Stimulated activated CD4-positive, alpha-beta T cell treated with anti-CD3 and anti-CD28 coated beads, Interleukin-1b, Interleukin-23, amount 100 ng/mL, for 48 hours (primary cell): ENCODE results near the gene PLA2G6.
"Not testable (repeated sequence)": the region's sequence is repeated elsewhere in the genome, so short reads cannot be mapped to it uniquely, and the experiment has no call there.

ENCODE experiments used
- DNase-seq: peaks from one replicate; pipeline ENCODE4 v3.0.0-alpha.2; 2020

PLA2G6 gene

GRCh38 chr22:38080850-38081635 lies 100.6 kb downstream of the PLA2G6 start:
- no peak for DNase-seq

GRCh38 chr22:38080474-38080849 lies 101.2 kb downstream of the PLA2G6 start:
- no peak for DNase-seq

- DNase-seq = no peak
Measured at GRCh38 chr22:38079804-38080203, 101.8 kb downstream of the PLA2G6 start.

GRCh38 chr22:38079208-38079607 lies 102.4 kb downstream of the PLA2G6 start:
- not testable (repeated sequence) for DNase-seq

- DNase-seq = no peak
Measured at GRCh38 chr22:38078046-38078840, 103.4 kb downstream of the PLA2G6 start.

GRCh38 chr22:38077595-38077994 lies 104.0 kb downstream of the PLA2G6 start:
- no peak for DNase-seq

- DNase-seq = no peak
Measured at GRCh38 chr22:38077096-38077495, 104.5 kb downstream of the PLA2G6 start.

- DNase-seq = no peak
Measured at GRCh38 chr22:38075961-38076360, 105.7 kb downstream of the PLA2G6 start.

- DNase-seq = no peak
Measured at GRCh38 chr22:38075105-38075825, 106.4 kb downstream of the PLA2G6 start.

- DNase-seq = no peak
Measured at GRCh38 chr22:38074181-38075104, 107.2 kb downstream of the PLA2G6 start.

GRCh38 chr22:38073150-38074130 lies 108.2 kb downstream of the PLA2G6 start:
- DNase-seq = no peak

- no peak for DNase-seq
Measured at GRCh38 chr22:38072322-38073149, 109.1 kb downstream of the PLA2G6 start.

GRCh38 chr22:38071421-38072321 lies 110.0 kb downstream of the PLA2G6 start:
- no peak for DNase-seq

GRCh38 chr22:38070250-38070921 lies 111.2 kb downstream of the PLA2G6 start:
- DNase-seq = no peak

- DNase-seq = no peak
Measured at GRCh38 chr22:38069372-38070249, 112.0 kb downstream of the PLA2G6 start.

GRCh38 chr22:38068641-38069371 lies 112.8 kb downstream of the PLA2G6 start:
- DNase-seq = no peak
